Type B pancreatic cell (in vitro differentiated cells): ENCODE measurements around the gene DNM2. TPM values are rescaled to one million over a fixed set of nuclear protein-coding genes. Genes with fewer than 3 reads are reported as not detected.

ENCODE experiments used
- DNase-seq: peaks from one replicate; pipeline ENCODE4 v3.0.0; 2021; ENCODE audit warnings: mixed read lengths; ENCODE audit not compliant: unreplicated experiment; ENCODE audit errors: extremely low spot score
- H3K27ac Mint-ChIP-seq: 2 replicates; pipeline ENCODE4 v1.8.0; 2021; ENCODE audit warnings: mild to moderate bottlenecking, mixed read lengths
- H3K27me3 Mint-ChIP-seq: 2 replicates; pipeline ENCODE4 v1.8.0; 2021; ENCODE audit warnings: mixed read lengths
- H3K36me3 Mint-ChIP-seq: 2 replicates; pipeline ENCODE4 v1.8.0; 2021; ENCODE audit warnings: mixed read lengths
- H3K4me1 Mint-ChIP-seq: one replicate; pipeline ENCODE4 v1.8.0; 2021; ENCODE audit warnings: mixed read lengths; ENCODE audit not compliant: unreplicated experiment
- H3K4me3 Mint-ChIP-seq: 2 replicates; pipeline ENCODE4 v1.8.0; 2021; ENCODE audit warnings: mild to moderate bottlenecking, mixed read lengths
- H3K9me3 Mint-ChIP-seq: 2 replicates; pipeline ENCODE4 v1.8.0; 2021; ENCODE audit warnings: mixed read lengths
- CTCF ChIP-seq: fragments of 200-600 bp; sonication (generic); conservative IDR thresholded peaks from 2 replicates; pipeline ENCODE4 v1.5.0; 2021; ENCODE audit warnings: antibody characterized with exemption, mild to moderate bottlenecking
- total RNA-seq: library from RNA; stranded (reverse); gene quantifications from 2 replicates; pipeline ENCODE4 v1.2.1, GENCODE V29; 2021; ENCODE audit warnings: low replicate concordance

Gene DNM2
- total RNA-seq, 1 donor from 2014 or later = 119 TPM

- Mint-ChIP-seq H3K4me3 (peak overlapping the region; percentile 94), H3K36me3 (no peaks in the 10 kb centered on the region), H3K27me3 (no peaks in the 10 kb centered on the region), H3K4me1 (peaks cover 11% of the 10 kb centered on the region), H3K27ac (peak overlapping the region; percentile 69), H3K9me3 (no peaks in the 10 kb centered on the region)
- no peak for TF ChIP-seq CTCF
- DNase-seq = no peak
Observed at GRCh38 chr19:10701955-10702525, 15.8 kb upstream of the DNM2 start.

GRCh38 chr19:10706990-10707389 is 10.9 kb upstream of the DNM2 start:
- no peak for TF ChIP-seq CTCF
- H3K4me1 Mint-ChIP-seq = peaks cover 4% of the 10 kb centered on the region
- no peaks in the 10 kb centered on the region for H3K27me3 Mint-ChIP-seq
- no peak overlapping the region for H3K27ac Mint-ChIP-seq
- H3K4me3 Mint-ChIP-seq = no peak overlapping the region
- no peaks in the 10 kb centered on the region for H3K9me3 Mint-ChIP-seq
- DNase-seq = no peak
- H3K36me3 Mint-ChIP-seq = no peaks in the 10 kb centered on the region

GRCh38 chr19:10707440-10707839 is 10.4 kb upstream of the DNM2 start:
- H3K9me3 Mint-ChIP-seq = no peaks in the 10 kb centered on the region
- H3K4me1 Mint-ChIP-seq = no peaks in the 10 kb centered on the region
- DNase-seq = no peak
- no peak overlapping the region for H3K27ac Mint-ChIP-seq
- no peaks in the 10 kb centered on the region for H3K27me3 Mint-ChIP-seq
- no peak overlapping the region for H3K4me3 Mint-ChIP-seq
- no peak for TF ChIP-seq CTCF
- H3K36me3 Mint-ChIP-seq = no peaks in the 10 kb centered on the region

GRCh38 chr19:10708291-10708690 is 9.6 kb upstream of the DNM2 start:
- no peaks in the 10 kb centered on the region for H3K9me3 Mint-ChIP-seq
- no peaks in the 10 kb centered on the region for H3K36me3 Mint-ChIP-seq
- no peaks in the 10 kb centered on the region for H3K27me3 Mint-ChIP-seq
- TF ChIP-seq CTCF = no peak
- no peak overlapping the region for H3K4me3 Mint-ChIP-seq
- H3K27ac Mint-ChIP-seq = no peak overlapping the region
- no peak for DNase-seq
- H3K4me1 Mint-ChIP-seq = no peaks in the 10 kb centered on the region

- Mint-ChIP-seq H3K4me3 (no peak overlapping the region), H3K27ac (no peak overlapping the region), H3K4me1 (peaks cover 2% of the 10 kb centered on the region), H3K9me3 (no peaks in the 10 kb centered on the region), H3K27me3 (no peaks in the 10 kb centered on the region), H3K36me3 (peaks cover under 1% of the 10 kb centered on the region)
- TF ChIP-seq CTCF = no peak
- no peak for DNase-seq
Observed at GRCh38 chr19:10712045-10712444, 5.8 kb upstream of the DNM2 start.

GRCh38 chr19:10712754-10713153 is 5.1 kb upstream of the DNM2 start:
- TF ChIP-seq CTCF = no peak
- peaks cover 3% of the 10 kb centered on the region for H3K36me3 Mint-ChIP-seq
- no peak overlapping the region for H3K4me3 Mint-ChIP-seq
- no peaks in the 10 kb centered on the region for H3K9me3 Mint-ChIP-seq
- H3K4me1 Mint-ChIP-seq = peaks cover 4% of the 10 kb centered on the region
- no peak for DNase-seq
- no peak overlapping the region for H3K27ac Mint-ChIP-seq
- no peaks in the 10 kb centered on the region for H3K27me3 Mint-ChIP-seq
